K562 (cell line): Measurements from ENCODE around the gene GRIN1. TPM values are rescaled to one million over a fixed set of nuclear protein-coding genes. Genes with fewer than 3 reads are reported as not detected.

Experiments used
- ARID3B ChIP-seq: fragments of 250-450 bp; sonication (Bioruptor Pico); IDR thresholded peaks from 2 replicates; pipeline ENCODE4 v1.4.0; 2020; ENCODE audit warnings: borderline replicate concordance
- ATF2 ChIP-seq: sonication (generic); formaldehyde crosslinking; IDR thresholded peaks from 2 replicates; pipeline ENCODE4 v1.8.1; 2022; ENCODE audit warnings: missing genetic modification reagents
- ATF3 ChIP-seq, 2 experiments: fragments of 450-650 bp in 1 of 2; sonication (generic) in 1 of 2; formaldehyde crosslinking in 1 of 2; IDR thresholded peaks in 1 of 2; conservative IDR thresholded peaks in 1 of 2; 2 replicates each; pipeline versions ENCODE4 v1.6.1 to v1.8.1; 2016 to 2023; ENCODE audit warnings: mild to moderate bottlenecking in 2 of 2, moderate library complexity in 2 of 2, inconsistent platforms in 1 of 2, missing genetic modification reagents in 1 of 2
- CBX8 ChIP-seq: fragments of 200-600 bp; sonication (generic); IDR thresholded peaks from 2 replicates; pipeline ENCODE4 v1.6.1; 2012; ENCODE audit warnings: borderline replicate concordance, mixed run types, low read depth, mild to moderate bottlenecking, moderate library complexity, mixed read lengths, low read length, control low read depth, inconsistent platforms; ENCODE audit not compliant: poor library complexity, severe bottlenecking; ENCODE audit errors: extremely low read depth
- CREB5 ChIP-seq: fragments of 250-450 bp; sonication (Bioruptor Pico); IDR thresholded peaks from 2 replicates; pipeline ENCODE4 v1.5.0; 2020; ENCODE audit warnings: mild to moderate bottlenecking
- DIDO1 ChIP-seq: fragments of 450-650 bp; IDR thresholded peaks from 2 replicates; pipeline ENCODE4 v1.6.1; 2016; ENCODE audit warnings: low read depth, missing biosample characterization, missing genetic modification characterization
- ETV1 ChIP-seq: fragments of 450-650 bp; conservative IDR thresholded peaks from 2 replicates; pipeline ENCODE4 v1.6.1; 2016; ENCODE audit warnings: missing genetic modification characterization, control low read depth, low read depth, missing compliant biosample characterization
- KDM4B ChIP-seq, 2 experiments: fragments of 450-650 bp in 1 of 2; sonication (generic) in 1 of 2; IDR thresholded peaks; 2 replicates each; pipeline ENCODE4 v1.6.1; 2016 to 2017; ENCODE audit warnings: borderline replicate concordance in 2 of 2, antibody characterized with exemption in 1 of 2, low read depth in 1 of 2, mild to moderate bottlenecking in 1 of 2
- MTA3 ChIP-seq: fragments of 450-650 bp; formaldehyde crosslinking; IDR thresholded peaks from 2 replicates; pipeline ENCODE4 v1.6.1; 2017; ENCODE audit warnings: mild to moderate bottlenecking, borderline replicate concordance
- NCOA2 ChIP-seq, 2 experiments: fragments of 450-650 bp; IDR thresholded peaks; 2 replicates each; pipeline ENCODE4 v1.6.1; 2018; ENCODE audit warnings: mild to moderate bottlenecking in 2 of 2, moderate library complexity in 1 of 2; ENCODE audit not compliant: partially characterized antibody in 2 of 2
- NFRKB ChIP-seq: fragments of 450-650 bp; IDR thresholded peaks from 2 replicates; pipeline ENCODE4 v1.6.1; 2016; ENCODE audit warnings: low read depth
- POLR2H ChIP-seq: IDR thresholded peaks from 2 replicates; pipeline ENCODE4 v1.6.1; 2016; ENCODE audit warnings: missing genetic modification characterization, low read depth, mild to moderate bottlenecking, control low read depth, missing compliant biosample characterization, moderate library complexity
- RBM39 ChIP-seq: fragments of 200-400 bp; formaldehyde crosslinking; optimal IDR thresholded peaks from 2 replicates; pipeline ENCODE3; 2018; ENCODE audit warnings: low read depth, low read length
- SAFB ChIP-seq: fragments of 200-400 bp; formaldehyde crosslinking; IDR thresholded peaks from 2 replicates; pipeline ENCODE4 v1.6.1; 2017; ENCODE audit warnings: low read depth, low read length, borderline replicate concordance
- SRF ChIP-seq, 2 experiments: fragments of 250-450, 450-650 bp in 1 of 2; sonication (Bioruptor Pico) in 1 of 2; sonication (generic) in 1 of 2; formaldehyde crosslinking; IDR thresholded peaks; 2 replicates each; pipeline versions ENCODE4 v1.5.0 to v1.5.1; 2020 to 2022; ENCODE audit warnings: mild to moderate bottlenecking in 1 of 2, missing genetic modification reagents in 1 of 2
- TCFL5 ChIP-seq: fragments of 250-450 bp; sonication (Bioruptor Pico); conservative IDR thresholded peaks from 2 replicates; pipeline ENCODE4 v1.6.1; 2021; ENCODE audit warnings: mild to moderate bottlenecking, moderate library complexity, matching md5 sums
- YY1 ChIP-seq, 3 experiments: IDR thresholded peaks; 2 replicates each; pipeline ENCODE4 v1.6.1; 2011; ENCODE audit warnings: low read length in 2 of 3, mild to moderate bottlenecking in 2 of 3, moderate library complexity in 2 of 3, borderline replicate concordance in 1 of 3, control low read depth in 1 of 3, low read depth in 1 of 3; ENCODE audit not compliant: insufficient read depth in 3 of 3, insufficient replicate concordance in 2 of 3, control insufficient read depth in 1 of 3, insufficient read length in 1 of 3; ENCODE audit errors: extremely low read depth in 1 of 3
- ZNF699 ChIP-seq: fragments of 250-450 bp; sonication (Bioruptor Pico); IDR thresholded peaks from 2 replicates; pipeline ENCODE4 v1.8.0; 2021; ENCODE audit warnings: mild to moderate bottlenecking, moderate library complexity; ENCODE audit not compliant: insufficient replicate concordance
- polyA plus RNA-seq, 8 experiments: library from polyadenylated mRNA; depleted of rRNA in 4 of 8; stranded (reverse) in 5 of 8; unstranded in 3 of 8; fragments of >200 nt; fragmentation: Nextera tagmentation in 2 of 8; fragmentation: Illumina TruSeq in 1 of 8; extraction: Ambion mirVana in 2 of 8; extraction: Trizol in 1 of 8; gene quantifications; 2 replicates each; pipeline versions ENCODE4 v1.2.1 to v1.2.3, GENCODE V29; 2011 to 2014; ENCODE audit warnings: inconsistent platforms in 1 of 8, missing spikeins in 1 of 8
- total RNA-seq, 7 experiments: library from RNA; depleted of rRNA in 6 of 7; stranded (reverse); fragments of >200 nt in 6 of 7; fragmentation: Illumina TruSeq in 2 of 7; extraction: Trizol in 2 of 7; gene quantifications; 2 replicates each; pipeline versions ENCODE4 v1.2.1 to v1.2.3, GENCODE V29; 2011 to 2021; ENCODE audit warnings: low replicate concordance in 1 of 7

Gene GRIN1
- total and polyA plus RNA-seq, 9 of the 15 experiments (the other 6 are each of a cell fraction or from before 2014, with no cell fraction given), result 0.03 to 0.35 (median 0.16) TPM; not detected in 6

- TF ChIP-seq DIDO1 (tag), result no peak
- TF ChIP-seq CREB5 (CRISPR knock-in tag), result no peak
- peak; percentile 96 for TF ChIP-seq MTA3
- TF ChIP-seq SRF (CRISPR knock-in tag; IDR thresholded peaks at IDR 0.05), result peak in 1 of 2 experiments; percentile 78; a peak in 2 of 4 replicates
- TF ChIP-seq SAFB, result peak; percentile 63; the same call in 1 of the 2 replicates
- no peak for TF ChIP-seq ATF3 (IDR thresholded peaks at IDR 0.05)
- no peak for TF ChIP-seq ATF3 (CRISPR knock-in tag; conservative IDR thresholded peaks at IDR 0.05)
- TF ChIP-seq POLR2H (tag), result peak; percentile 92
- no peak for TF ChIP-seq ZNF699
- TF ChIP-seq TCFL5 (CRISPR knock-in tag), result no peak
- TF ChIP-seq ETV1 (tag), result no peak
- TF ChIP-seq ATF2 (CRISPR knock-in tag), result no peak
- TF ChIP-seq KDM4B (IDR thresholded peaks at IDR 0.05; ENCODE audit: borderline replicate concordance in 2 of 2, low read depth in 1 of 2), result no peak
- no peak for TF ChIP-seq RBM39
- no peak for TF ChIP-seq CBX8
- peak; percentile 62 to 95 (median 92) for TF ChIP-seq YY1 (IDR thresholded peaks at IDR 0.05; ENCODE audit: borderline replicate concordance in 1 of 3, control insufficient read depth in 1 of 3, extremely low read depth in 1 of 3, insufficient read depth in 3 of 3, insufficient read length in 1 of 3, insufficient replicate concordance in 2 of 3, low read depth in 1 of 3, low read length in 2 of 3)
- TF ChIP-seq ARID3B (CRISPR knock-in tag), result no peak
- no peak for TF ChIP-seq NFRKB
- no peak for TF ChIP-seq NCOA2 (IDR thresholded peaks at IDR 0.05; ENCODE audit: partially characterized antibody in 2 of 2)
Observed at GRCh38 chr9:137200311-137201204, 61.6 kb downstream of the GRIN1 start, which contains the start of gene TPRN (continued).
